Measurements from ENCODE around the gene IKZF1. TPM values are rescaled to one million over a fixed set of nuclear protein-coding genes. Genes with fewer than 3 reads are reported as not detected.

IKZF1 gene
- total RNA-seq, 2 experiments from 2014 or later: 245 to 260 TPM

- CTCF ChIA-PET: interaction anchor here (0.5 to 4.5 kb wide), 50 partner anchors 9 to 346 kb away, joined by 3 to 52 read pairs (median 6); partner anchors contain the start of gene ZPBP
- no peak overlapping the region for H3K4me3 Mint-ChIP-seq
- peaks cover 24% of the 10 kb centered on the region for H3K4me1 Mint-ChIP-seq
- DNase-seq: no peak
- POLR2A ChIA-PET: no interaction called here
- H3K27me3 Mint-ChIP-seq: no peaks in the 10 kb centered on the region
- H3K9me3 Mint-ChIP-seq (ENCODE audit: low read depth): no peaks in the 10 kb centered on the region
- intact Hi-C loops (cut with DNase I, micrococcal nuclease): loop anchor here (1.0 to 5.0 kb wide), 8 partner anchors 28 to 326 kb away; no protein-coding TSS in a partner anchor
- no peak overlapping the region for H3K27ac Mint-ChIP-seq
- H3K36me3 Mint-ChIP-seq (ENCODE audit: low read depth): no peaks in the 10 kb centered on the region
- ATAC-seq: no peak
These were observed 114.2 kb downstream of the IKZF1 start for GRCh38 chr7:50418526-50419290.

GRCh38 chr7:50421043-50421442 is 116.5 kb downstream of the IKZF1 start:
- Mint-ChIP-seq H3K4me3 (no peak overlapping the region), H3K27me3 (no peaks in the 10 kb centered on the region), H3K36me3 (ENCODE audit: low read depth) (no peaks in the 10 kb centered on the region), H3K27ac (no peak overlapping the region), H3K9me3 (ENCODE audit: low read depth) (no peaks in the 10 kb centered on the region), H3K4me1 (peaks cover 17% of the 10 kb centered on the region)
- ChIA-PET CTCF (interaction anchor here (0.7 to 3.3 kb wide), 6 partner anchors 10 to 475 kb away, joined by 3 to 12 read pairs (median 4); no protein-coding TSS in a partner anchor), POLR2A (no interaction called here)
- intact Hi-C loops (cut with DNase I, micrococcal nuclease): no loop called here
- DNase-seq: no peak
- ATAC-seq: no peak

GRCh38 chr7:50422858-50423257 is 118.3 kb downstream of the IKZF1 start:
- no peaks in the 10 kb centered on the region for H3K36me3 Mint-ChIP-seq (ENCODE audit: low read depth)
- intact Hi-C loops (cut with DNase I, micrococcal nuclease): no loop called here
- no peaks in the 10 kb centered on the region for H3K9me3 Mint-ChIP-seq (ENCODE audit: low read depth)
- ChIA-PET CTCF (interaction anchor here (3.3 kb wide), 1 partner anchor 330 kb away, joined by 12 read pairs; no protein-coding TSS in a partner anchor), POLR2A (no interaction called here)
- H3K4me3 Mint-ChIP-seq: no peak overlapping the region
- no peak for DNase-seq
- no peaks in the 10 kb centered on the region for H3K27me3 Mint-ChIP-seq
- no peaks in the 10 kb centered on the region for H3K4me1 Mint-ChIP-seq
- no peak overlapping the region for H3K27ac Mint-ChIP-seq
- no peak for ATAC-seq

GRCh38 chr7:50423860-50424259 is 119.3 kb downstream of the IKZF1 start:
- ChIA-PET CTCF (interaction anchor here (0.5 to 1.2 kb wide), 3 partner anchors 180 to 330 kb away, joined by 3 to 5 read pairs (median 4); no protein-coding TSS in a partner anchor), POLR2A (no interaction called here)
- ATAC-seq: no peak
- H3K36me3 Mint-ChIP-seq (ENCODE audit: low read depth): no peaks in the 10 kb centered on the region
- no peak for DNase-seq
- H3K27me3 Mint-ChIP-seq: no peaks in the 10 kb centered on the region
- H3K4me1 Mint-ChIP-seq: no peaks in the 10 kb centered on the region
- no peaks in the 10 kb centered on the region for H3K9me3 Mint-ChIP-seq (ENCODE audit: low read depth)
- intact Hi-C loops (cut with DNase I, micrococcal nuclease): no loop called here
- no peak overlapping the region for H3K4me3 Mint-ChIP-seq
- no peak overlapping the region for H3K27ac Mint-ChIP-seq

- H3K4me1 Mint-ChIP-seq: no peaks in the 10 kb centered on the region
- no peaks in the 10 kb centered on the region for H3K9me3 Mint-ChIP-seq (ENCODE audit: low read depth)
- ChIA-PET POLR2A (no interaction called here), CTCF (interaction anchor here (0.8 to 1.6 kb wide), 3 partner anchors 10 to 333 kb away, joined by 3 to 5 read pairs (median 3); no protein-coding TSS in a partner anchor)
- no peak overlapping the region for H3K27ac Mint-ChIP-seq
- no peaks in the 10 kb centered on the region for H3K27me3 Mint-ChIP-seq
- H3K4me3 Mint-ChIP-seq: no peak overlapping the region
- H3K36me3 Mint-ChIP-seq (ENCODE audit: low read depth): no peaks in the 10 kb centered on the region
- no peak for ATAC-seq
- no peak for DNase-seq
- intact Hi-C loops (cut with DNase I, micrococcal nuclease): no loop called here
These were observed 120.8 kb downstream of the IKZF1 start for GRCh38 chr7:50425318-50425717.

GRCh38 chr7:50426280-50427045 is 121.9 kb downstream of the IKZF1 start:
- H3K4me3 Mint-ChIP-seq: no peak overlapping the region
- intact Hi-C loops (cut with DNase I, micrococcal nuclease): no loop called here
- ChIA-PET POLR2A (no interaction called here), CTCF (interaction anchor here (0.6 to 4.0 kb wide), 7 partner anchors 8 to 311 kb away, joined by 3 to 22 read pairs (median 5); no protein-coding TSS in a partner anchor)
- DNase-seq: no peak
- ATAC-seq: no peak
- H3K4me1 Mint-ChIP-seq: no peaks in the 10 kb centered on the region
- H3K36me3 Mint-ChIP-seq (ENCODE audit: low read depth): no peaks in the 10 kb centered on the region
- no peak overlapping the region for H3K27ac Mint-ChIP-seq
- H3K27me3 Mint-ChIP-seq: no peaks in the 10 kb centered on the region
- no peaks in the 10 kb centered on the region for H3K9me3 Mint-ChIP-seq (ENCODE audit: low read depth)

- DNase-seq (no peak), ATAC-seq (no peak)
- Mint-ChIP-seq H3K27me3 (no peaks in the 10 kb centered on the region), H3K27ac (no peak overlapping the region), H3K9me3 (ENCODE audit: low read depth) (no peaks in the 10 kb centered on the region), H3K36me3 (ENCODE audit: low read depth) (no peaks in the 10 kb centered on the region), H3K4me3 (no peak overlapping the region), H3K4me1 (no peaks in the 10 kb centered on the region)
- intact Hi-C loops (cut with DNase I, micrococcal nuclease): no loop called here
- CTCF ChIA-PET: interaction anchor here (0.5 to 4.0 kb wide), 10 partner anchors 9 to 883 kb away, joined by 3 to 22 read pairs (median 3); no protein-coding TSS in a partner anchor
- POLR2A ChIA-PET: no interaction called here
These were observed 123.0 kb downstream of the IKZF1 start for GRCh38 chr7:50427518-50427917.

- no peak overlapping the region for H3K4me3 Mint-ChIP-seq
- H3K4me1 Mint-ChIP-seq: no peaks in the 10 kb centered on the region
- DNase-seq (no peak), ATAC-seq (no peak)
- ChIA-PET CTCF (interaction anchor here (1.3 to 4.0 kb wide), 3 partner anchors 11 to 732 kb away, joined by 3 to 22 read pairs (median 6); no protein-coding TSS in a partner anchor), POLR2A (no interaction called here)
- no peaks in the 10 kb centered on the region for H3K9me3 Mint-ChIP-seq (ENCODE audit: low read depth)
- intact Hi-C loops (cut with DNase I, micrococcal nuclease): no loop called here
- no peaks in the 10 kb centered on the region for H3K27me3 Mint-ChIP-seq
- no peak overlapping the region for H3K27ac Mint-ChIP-seq
- H3K36me3 Mint-ChIP-seq (ENCODE audit: low read depth): no peaks in the 10 kb centered on the region
These were observed 124.4 kb downstream of the IKZF1 start for GRCh38 chr7:50428911-50429310.

- no peak for DNase-seq
- no peaks in the 10 kb centered on the region for H3K36me3 Mint-ChIP-seq (ENCODE audit: low read depth)
- ATAC-seq: no peak
- no peak overlapping the region for H3K27ac Mint-ChIP-seq
- no peaks in the 10 kb centered on the region for H3K27me3 Mint-ChIP-seq
- CTCF ChIA-PET: no interaction called here
- H3K4me3 Mint-ChIP-seq: no peak overlapping the region
- POLR2A ChIA-PET: interaction anchor here (0.6 kb wide), 1 partner anchor 42 kb away, joined by 3 read pairs; no protein-coding TSS in a partner anchor
- H3K4me1 Mint-ChIP-seq: no peaks in the 10 kb centered on the region
- H3K9me3 Mint-ChIP-seq (ENCODE audit: low read depth): no peaks in the 10 kb centered on the region
- intact Hi-C loops (cut with DNase I, micrococcal nuclease): no loop called here
These were observed 126.8 kb downstream of the IKZF1 start for GRCh38 chr7:50431316-50431715.

GRCh38 chr7:50431722-50432305 is 127.3 kb downstream of the IKZF1 start:
- ATAC-seq: no peak
- no peaks in the 10 kb centered on the region for H3K27me3 Mint-ChIP-seq
- CTCF ChIA-PET: no interaction called here

GRCh38 chr7:50436133-50436806 is 131.8 kb downstream of the IKZF1 start:
- DNase-seq: no peak
- H3K4me1 Mint-ChIP-seq: no peaks in the 10 kb centered on the region
- no peak overlapping the region for H3K27ac Mint-ChIP-seq
- ChIA-PET POLR2A (no interaction called here), CTCF (interaction anchor here (0.8 to 1.0 kb wide), 2 partner anchors 294 to 344 kb away, joined by 3 read pairs; no protein-coding TSS in a partner anchor)
- no peak overlapping the region for H3K4me3 Mint-ChIP-seq
- H3K36me3 Mint-ChIP-seq (ENCODE audit: low read depth): peaks cover 35% of the 10 kb centered on the region
- no peak for ATAC-seq
- intact Hi-C loops (cut with DNase I, micrococcal nuclease): no loop called here
- H3K9me3 Mint-ChIP-seq (ENCODE audit: low read depth): no peaks in the 10 kb centered on the region
- H3K27me3 Mint-ChIP-seq: no peaks in the 10 kb centered on the region

More at GRCh38 chr7:50431722-50432305, 127.3 kb downstream of the IKZF1 start:
- peaks cover 2% of the 10 kb centered on the region for H3K36me3 Mint-ChIP-seq (ENCODE audit: low read depth)
- no peak for DNase-seq
- intact Hi-C loops (cut with DNase I, micrococcal nuclease): no loop called here
- H3K4me1 Mint-ChIP-seq: no peaks in the 10 kb centered on the region
- POLR2A ChIA-PET: no interaction called here
- no peak overlapping the region for H3K4me3 Mint-ChIP-seq
- H3K9me3 Mint-ChIP-seq (ENCODE audit: low read depth): no peaks in the 10 kb centered on the region
- H3K27ac Mint-ChIP-seq: no peak overlapping the region
